A673 (cell line): ENCODE results near the gene EEFSEC. TPM values are rescaled to one million over a fixed set of nuclear protein-coding genes. Genes with fewer than 3 reads are reported as not detected.

Experiments used
- BruUV-seq: library from RNA; stranded (reverse); fragments of 400-500 nt; replicated peaks from 2 replicates; lab custom pipeline; 2021; lab: Mats Ljungman, UMichigan
- CTCF ChIA-PET: fragments of 300-600 bp; sonication (Branson Sonifier 250); formaldehyde crosslinking; loops from one replicate; lab custom pipeline; 2022; ENCODE audit warnings: antibody characterized with exemption; lab: Charles Lee
- POLR2A ChIA-PET: fragments of 300-600 bp; sonication (Branson Sonifier 250); formaldehyde crosslinking; loops from one replicate; lab custom pipeline; 2022; ENCODE audit warnings: antibody characterized with exemption; ENCODE audit not compliant: low non-redundant PET; lab: Charles Lee
- DNase-seq: peaks from one replicate; pipeline ENCODE4 v3.0.0-alpha.2; 2015; ENCODE audit warnings: low spot score
- H3K27ac ChIP-seq: fragments of 200-600 bp; sonication (generic); 2 replicates; pipeline ENCODE4 v1.5.1; 2016; ENCODE audit warnings: mixed run types, low read depth, mild to moderate bottlenecking, mixed read lengths, antibody characterized with exemption, low read length; ENCODE audit not compliant: poor library complexity, severe bottlenecking
- H3K27me3 ChIP-seq: fragments of 200-600 bp; sonication (generic); replicated peaks from 2 replicates; pipeline ENCODE4 v1.6.1; 2017; ENCODE audit warnings: mixed run types, low read depth, mild to moderate bottlenecking, mixed read lengths, antibody characterized with exemption, low read length; ENCODE audit not compliant: insufficient read depth, poor library complexity
- H3K36me3 ChIP-seq: fragments of 200-600 bp; sonication (generic); 2 replicates; pipeline ENCODE4 v1.6.1; 2016; ENCODE audit warnings: mixed run types, mild to moderate bottlenecking, mixed read lengths, antibody characterized with exemption, low read length; ENCODE audit not compliant: insufficient read depth, poor library complexity, severe bottlenecking
- H3K4me1 ChIP-seq: fragments of 200-600 bp; sonication (generic); 2 replicates; pipeline ENCODE4 v1.6.1; 2017; ENCODE audit warnings: mixed run types, mild to moderate bottlenecking, mixed read lengths, antibody characterized with exemption, low read length; ENCODE audit not compliant: insufficient read depth, poor library complexity, severe bottlenecking
- H3K4me3 ChIP-seq: fragments of 200-600 bp; sonication (generic); 2 replicates; pipeline ENCODE4 v1.5.1; 2016; ENCODE audit warnings: low read depth, mixed run types, mild to moderate bottlenecking, mixed read lengths, low read length; ENCODE audit not compliant: poor library complexity, severe bottlenecking
- H3K9me3 ChIP-seq: fragments of 200-600 bp; sonication (generic); 2 replicates; pipeline ENCODE4 v1.6.1; 2016; ENCODE audit warnings: mixed run types, low read depth, mild to moderate bottlenecking, mixed read lengths, antibody characterized with exemption, low read length; ENCODE audit not compliant: poor library complexity, severe bottlenecking
- EZH2 ChIP-seq: fragments of 200-600 bp; sonication (generic); IDR thresholded peaks from 2 replicates; pipeline ENCODE4 v1.6.1; 2017; ENCODE audit warnings: borderline replicate concordance, low read depth, mild to moderate bottlenecking, mixed read lengths, antibody characterized with exemption, low read length; ENCODE audit not compliant: poor library complexity, severe bottlenecking
- intact Hi-C: fragments of 100-400 bp; cut with micrococcal nuclease; formaldehyde crosslinking; loops from one replicate; pipeline ENCODE4 v1.10.0; 2022; ENCODE audit not compliant: unreplicated experiment
- total RNA-seq: library from RNA; stranded (reverse); gene quantifications from 2 replicates; pipeline ENCODE4 v1.2.3, GENCODE V29; 2021
- TF ChIP-seq, protein P1 (sequence below): fragments of 300-800, 200-600 bp; sonication (generic); conservative IDR thresholded peaks from 2 replicates; pipeline ENCODE4 v1.5.1; 2017; ENCODE audit warnings: low read depth, mild to moderate bottlenecking, antibody characterized with exemption, low read length, moderate library complexity, mixed read lengths

EEFSEC gene
- total RNA-seq, 1 experiment from 2014 or later: 19.7 TPM

DNA sequence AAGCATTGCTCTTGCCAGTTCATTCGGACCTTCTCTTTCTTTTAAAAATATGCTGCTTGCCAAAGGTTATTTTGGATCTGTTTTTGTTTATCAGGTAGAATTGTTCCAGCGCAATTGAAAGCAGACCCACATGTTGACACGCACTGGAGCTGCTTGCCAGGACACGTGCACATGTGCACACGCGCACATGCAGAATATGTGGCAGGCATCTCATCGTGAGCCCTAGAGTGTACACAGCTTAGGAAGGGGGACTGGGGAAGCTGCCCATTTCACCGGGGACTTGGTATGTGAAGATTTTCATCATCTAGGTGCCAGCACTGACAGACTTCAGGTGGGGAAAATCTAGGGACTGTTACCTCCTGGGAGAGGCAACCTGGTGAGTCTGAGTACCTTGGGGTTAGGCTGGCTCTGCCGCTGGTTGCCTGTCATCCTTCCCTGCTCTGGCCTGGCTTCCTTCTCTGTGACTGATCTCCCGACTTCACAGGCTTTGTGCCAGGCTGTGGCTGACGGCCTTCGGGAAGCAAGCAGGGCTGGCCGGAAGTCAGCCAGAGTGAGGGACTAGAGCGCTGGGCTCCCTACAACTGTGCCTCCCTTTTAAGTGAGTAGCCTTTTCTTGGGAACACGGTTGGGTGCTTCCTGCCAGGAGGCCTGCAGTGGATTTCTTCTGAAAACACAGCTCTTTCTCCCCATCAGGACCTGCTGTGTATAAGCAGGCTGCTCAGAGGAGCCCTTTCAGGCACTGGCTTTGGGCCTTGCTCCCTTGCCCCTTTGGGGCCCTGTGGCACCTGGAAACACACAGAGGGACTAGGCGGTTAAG, 129.3 kb downstream of the EEFSEC start:
- no TSS peak for BruUV-seq
- Histone ChIP-seq H3K27me3 (no peaks in the 10 kb centered on the region), H3K4me1 (peaks cover 17% of the 10 kb centered on the region), H3K27ac (no peak overlapping the region), H3K36me3 (no peaks in the 10 kb centered on the region), H3K4me3 (no peak overlapping the region), H3K9me3 (no peaks in the 10 kb centered on the region)
- POLR2A ChIA-PET: interaction anchor here (0.6 kb wide), 1 partner anchor 18 kb away, joined by 3 read pairs; no protein-coding TSS in a partner anchor
- TF ChIP-seq EZH2: no peak
- TF ChIP-seq, protein P1, sequence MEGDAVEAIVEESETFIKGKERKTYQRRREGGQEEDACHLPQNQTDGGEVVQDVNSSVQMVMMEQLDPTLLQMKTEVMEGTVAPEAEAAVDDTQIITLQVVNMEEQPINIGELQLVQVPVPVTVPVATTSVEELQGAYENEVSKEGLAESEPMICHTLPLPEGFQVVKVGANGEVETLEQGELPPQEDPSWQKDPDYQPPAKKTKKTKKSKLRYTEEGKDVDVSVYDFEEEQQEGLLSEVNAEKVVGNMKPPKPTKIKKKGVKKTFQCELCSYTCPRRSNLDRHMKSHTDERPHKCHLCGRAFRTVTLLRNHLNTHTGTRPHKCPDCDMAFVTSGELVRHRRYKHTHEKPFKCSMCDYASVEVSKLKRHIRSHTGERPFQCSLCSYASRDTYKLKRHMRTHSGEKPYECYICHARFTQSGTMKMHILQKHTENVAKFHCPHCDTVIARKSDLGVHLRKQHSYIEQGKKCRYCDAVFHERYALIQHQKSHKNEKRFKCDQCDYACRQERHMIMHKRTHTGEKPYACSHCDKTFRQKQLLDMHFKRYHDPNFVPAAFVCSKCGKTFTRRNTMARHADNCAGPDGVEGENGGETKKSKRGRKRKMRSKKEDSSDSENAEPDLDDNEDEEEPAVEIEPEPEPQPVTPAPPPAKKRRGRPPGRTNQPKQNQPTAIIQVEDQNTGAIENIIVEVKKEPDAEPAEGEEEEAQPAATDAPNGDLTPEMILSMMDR: no peak
- peak; percentile 37 for DNase-seq
- intact Hi-C loops: no loop called here
- CTCF ChIA-PET: no interaction called here

DNA sequence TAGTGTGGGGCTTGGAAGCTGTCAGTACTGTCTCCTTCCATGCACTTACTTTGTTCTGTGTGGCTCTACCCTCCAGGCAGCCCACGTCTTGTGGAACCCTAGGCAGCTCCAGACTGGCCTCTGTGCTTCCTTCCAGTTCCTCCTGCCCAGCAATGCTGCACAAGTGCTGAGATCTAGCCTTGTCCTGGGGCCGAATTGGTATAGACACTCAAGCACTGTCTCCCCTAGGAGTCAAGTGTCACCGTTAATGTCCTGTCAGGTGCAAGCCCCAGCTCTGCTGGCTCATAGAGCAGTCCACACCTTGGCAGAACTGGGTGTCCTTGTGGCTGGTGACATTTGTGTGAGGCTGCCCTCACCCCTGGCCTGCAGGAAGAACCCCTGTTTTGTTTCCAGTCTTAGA, 130.1 kb downstream of the EEFSEC start:
- ChIA-PET CTCF (no interaction called here), POLR2A (no interaction called here)
- Histone ChIP-seq H3K9me3 (no peaks in the 10 kb centered on the region), H3K27me3 (no peaks in the 10 kb centered on the region), H3K4me1 (peaks cover 13% of the 10 kb centered on the region), H3K4me3 (no peak overlapping the region), H3K36me3 (no peaks in the 10 kb centered on the region), H3K27ac (no peak overlapping the region)
- intact Hi-C loops: no loop called here
- TF ChIP-seq, protein P1: no peak
- TF ChIP-seq EZH2: no peak
- DNase-seq: no peak
- no TSS peak for BruUV-seq

DNA sequence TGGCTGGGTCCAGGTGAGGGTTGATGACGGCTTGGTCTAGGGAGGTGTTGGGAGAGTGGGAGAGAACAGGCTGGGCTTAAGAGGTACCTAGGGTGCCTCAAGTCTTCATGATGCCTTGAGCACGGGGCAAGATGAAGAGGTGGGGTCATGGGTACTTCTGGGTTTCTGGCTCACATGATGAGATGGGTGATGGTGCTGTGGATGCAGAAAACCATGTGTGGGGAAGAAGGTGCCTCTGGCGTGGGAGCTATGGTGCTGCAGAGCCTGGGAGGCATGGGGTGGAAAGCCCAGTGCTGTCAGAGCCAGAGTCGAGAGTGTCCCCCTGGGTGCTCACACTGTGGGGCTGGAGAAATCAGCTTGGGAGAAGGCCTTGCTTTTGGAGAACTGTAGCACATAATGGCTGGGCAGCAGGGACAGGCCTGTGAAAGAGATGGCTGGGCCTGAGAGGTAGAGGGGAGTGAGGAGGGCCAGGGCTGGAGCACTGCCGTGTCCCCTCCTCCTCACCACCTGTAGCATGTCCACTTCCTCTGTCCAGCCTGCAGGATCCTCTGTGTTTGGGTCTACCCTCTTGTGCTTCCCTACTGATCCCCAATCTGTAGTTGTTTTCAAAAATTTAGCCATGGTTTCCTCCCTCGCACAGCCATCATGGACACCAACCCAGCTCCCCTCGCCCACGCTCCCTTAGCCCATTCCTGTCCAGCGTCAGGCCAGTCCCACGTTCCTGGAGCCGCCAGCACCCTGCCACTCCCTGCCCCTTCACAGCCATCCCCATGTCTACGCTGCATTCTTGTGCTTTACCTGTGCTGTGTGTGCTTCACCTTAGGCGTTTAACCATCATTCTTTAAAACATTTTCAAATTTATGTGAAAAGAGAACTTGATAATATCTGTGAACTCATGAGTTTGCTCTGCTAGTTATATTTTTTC, 132.0 kb downstream of the EEFSEC start:
- H3K9me3 ChIP-seq: no peaks in the 10 kb centered on the region
- no peak for TF ChIP-seq EZH2
- TF ChIP-seq, protein P1: no peak
- H3K4me1 ChIP-seq: no peaks in the 10 kb centered on the region
- no peak overlapping the region for H3K27ac ChIP-seq
- H3K27me3 ChIP-seq: no peaks in the 10 kb centered on the region
- BruUV-seq: no TSS peak
- no peak overlapping the region for H3K4me3 ChIP-seq
- ChIA-PET CTCF (no interaction called here), POLR2A (no interaction called here)
- H3K36me3 ChIP-seq: no peaks in the 10 kb centered on the region
- intact Hi-C loops: no loop called here
- no peak for DNase-seq
